ENCODE data around the gene COL5A2.
A peak's percentile ranks its signal among the peaks of the same experiment; 100 is the strongest.

COL5A2 gene

DNA sequence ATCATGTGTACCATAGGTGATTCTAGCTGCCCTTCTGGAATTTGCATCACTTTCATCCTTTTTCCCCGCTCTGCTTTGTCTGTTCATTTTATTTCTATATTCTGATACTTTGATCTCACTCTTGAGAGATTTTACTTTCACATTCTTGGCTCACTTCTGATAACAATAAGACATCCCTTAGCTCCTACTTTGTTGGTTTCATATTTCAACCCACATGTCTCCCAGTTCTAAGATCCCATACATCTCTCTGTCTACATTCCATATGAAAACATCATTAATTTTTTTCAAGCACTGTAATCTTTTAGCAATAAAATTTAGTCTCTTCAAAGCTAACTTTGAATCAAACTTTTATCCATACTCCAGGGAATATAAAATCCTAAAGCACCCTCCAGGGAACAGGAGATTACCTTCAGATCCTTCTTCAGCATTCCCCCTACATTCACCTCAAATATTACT is 129.8 kb downstream of the COL5A2 start:
- DNase-seq (ENCODE audit: low read depth, low spot score) = no peak

DNA sequence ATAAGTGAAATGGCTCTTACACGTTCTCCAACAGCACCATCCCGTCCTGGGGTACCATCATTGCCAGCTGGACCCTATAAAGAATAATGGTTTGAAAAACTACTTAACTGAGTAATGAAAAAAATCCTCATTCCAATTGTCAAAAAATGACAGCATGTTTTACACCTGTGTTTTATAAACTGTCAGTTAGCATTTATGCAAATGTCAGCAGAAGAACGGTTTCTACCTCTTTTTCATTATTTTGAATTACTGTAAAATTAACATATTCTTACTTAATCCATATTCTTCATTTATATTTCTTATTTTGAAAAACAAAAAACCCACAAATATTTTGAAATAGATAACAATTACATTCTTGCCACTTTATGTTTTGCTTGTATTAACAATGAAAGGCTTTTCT is 131.4 kb downstream of the COL5A2 start:
- DNase-seq (ENCODE audit: low read depth, low spot score) = no peak

DNA sequence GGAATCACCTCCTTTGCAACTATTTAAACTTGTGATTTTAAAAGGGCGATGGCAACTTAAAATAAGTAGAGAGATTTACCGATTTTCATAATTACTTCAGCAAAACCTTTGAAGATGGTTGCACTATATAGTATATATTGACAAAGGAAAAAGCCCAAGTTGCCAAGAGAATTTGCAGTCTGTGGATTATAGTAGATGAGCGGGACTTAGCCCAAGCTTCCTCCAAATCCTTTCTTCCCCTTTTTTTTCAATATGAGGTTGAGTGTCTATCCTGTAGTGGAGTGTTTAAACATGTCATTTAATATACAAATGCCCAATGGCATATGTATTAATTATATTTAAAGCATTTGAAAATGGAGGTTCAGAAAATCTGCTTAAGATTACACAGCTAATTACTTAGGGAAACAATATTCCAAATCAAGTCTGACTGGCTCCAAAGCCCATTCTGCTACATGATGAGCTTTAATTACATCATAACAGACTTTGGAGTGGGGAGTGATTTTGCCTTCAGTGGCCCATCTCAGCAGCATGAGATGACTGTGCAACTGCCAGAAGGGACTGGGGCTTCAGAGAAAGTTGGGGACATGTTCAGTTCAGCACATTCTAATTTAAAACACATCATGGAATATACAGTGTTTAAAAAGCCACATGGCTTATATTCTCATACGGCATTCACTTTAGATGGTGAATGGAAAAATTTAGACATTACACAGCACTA is 132.2 kb downstream of the COL5A2 start:
- DNase-seq (ENCODE audit: low read depth, low spot score) = no peak

DNA sequence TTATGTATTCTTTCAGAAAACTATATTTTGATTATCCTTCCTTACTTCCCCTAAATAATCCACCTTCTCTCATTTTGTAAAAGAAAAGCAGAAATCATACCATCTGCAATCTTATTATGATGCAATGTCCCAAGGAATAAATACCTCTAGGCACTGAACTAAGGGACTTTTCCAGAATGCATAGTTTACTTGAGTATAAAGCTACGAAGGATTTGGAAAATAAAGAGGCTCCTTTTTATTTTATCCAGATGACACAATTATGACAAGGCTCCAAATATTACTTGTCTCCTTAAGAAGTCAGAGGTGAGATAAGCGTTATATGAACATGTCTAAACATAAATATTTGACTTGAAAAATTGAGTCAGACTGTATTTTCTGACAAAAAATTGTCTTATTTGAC is 133.2 kb downstream of the COL5A2 start:
- no peak for DNase-seq (ENCODE audit: low read depth, low spot score)

DNA sequence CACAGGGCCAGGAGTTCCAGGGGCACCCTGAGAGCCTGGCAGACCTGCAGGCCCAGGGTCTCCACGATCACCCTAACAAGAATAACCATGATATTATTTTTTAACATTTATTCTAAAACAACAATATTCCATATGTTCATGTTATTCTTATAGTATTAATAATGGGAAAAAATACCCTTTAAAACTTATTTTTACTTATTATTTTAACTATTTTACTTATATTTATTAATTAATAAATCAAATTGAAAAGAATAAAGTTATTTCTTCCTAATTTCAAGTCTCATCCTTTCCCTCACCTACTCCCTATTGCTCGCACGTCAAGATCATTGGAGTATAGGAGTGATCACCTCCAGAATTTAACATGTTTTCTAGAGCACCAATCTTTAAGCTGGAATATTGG is 133.7 kb downstream of the COL5A2 start:
- DNase-seq (ENCODE audit: low read depth, low spot score) = no peak

DNA sequence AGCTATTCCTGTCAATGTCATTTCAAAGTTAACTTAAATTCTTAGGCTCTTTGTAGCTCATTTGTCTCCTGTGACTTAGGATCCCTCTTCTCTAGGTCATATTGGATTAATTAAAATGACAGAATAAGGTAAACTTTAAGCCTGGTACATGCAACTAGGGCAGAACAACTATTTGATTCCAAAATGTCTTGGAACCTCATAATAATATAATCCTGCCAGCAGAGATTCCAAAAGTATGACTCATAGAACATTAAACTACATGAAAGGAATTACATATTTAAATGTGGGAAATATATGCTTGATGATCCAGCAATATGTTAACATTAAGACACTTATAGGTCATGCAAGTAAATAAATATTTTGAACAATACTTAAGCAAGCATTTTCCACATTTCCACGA is 142.0 kb downstream of the COL5A2 start:
- DNase-seq (ENCODE audit: low read depth, low spot score) = no peak

DNA sequence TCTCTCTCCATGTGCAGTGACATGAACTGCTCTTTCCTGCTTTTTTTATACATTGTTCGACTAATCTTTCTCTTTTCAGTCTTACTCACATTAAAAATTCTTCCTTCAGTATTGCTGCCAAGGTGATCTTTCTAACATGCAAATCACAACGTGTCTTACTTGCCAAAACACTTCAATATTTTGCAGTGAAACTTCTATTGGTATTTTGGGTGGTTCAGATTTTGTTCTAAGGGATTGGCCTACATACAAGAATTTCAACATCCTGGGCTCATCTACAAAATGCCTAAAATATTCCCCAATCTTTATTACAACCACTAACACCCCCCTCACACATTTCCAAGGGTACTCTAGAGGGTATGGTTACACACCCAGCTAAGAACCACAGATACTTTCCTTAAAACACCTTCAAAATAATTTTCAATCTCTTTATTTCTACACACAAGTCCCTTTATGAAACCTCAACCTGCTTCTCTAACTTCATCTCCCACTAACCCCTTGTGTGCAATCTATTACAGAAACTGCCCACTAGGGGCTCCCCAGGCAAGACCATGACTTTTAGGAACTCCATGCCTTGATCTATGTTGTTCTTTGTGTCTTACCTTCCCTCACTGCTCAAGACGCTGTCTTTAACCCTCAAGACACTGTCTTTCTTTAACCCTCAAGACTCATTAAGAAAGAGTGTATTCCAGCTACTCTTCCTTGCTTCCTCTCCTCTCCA is 154.5 kb downstream of the COL5A2 start:
- no peak for DNase-seq (ENCODE audit: low read depth, low spot score)

DNA sequence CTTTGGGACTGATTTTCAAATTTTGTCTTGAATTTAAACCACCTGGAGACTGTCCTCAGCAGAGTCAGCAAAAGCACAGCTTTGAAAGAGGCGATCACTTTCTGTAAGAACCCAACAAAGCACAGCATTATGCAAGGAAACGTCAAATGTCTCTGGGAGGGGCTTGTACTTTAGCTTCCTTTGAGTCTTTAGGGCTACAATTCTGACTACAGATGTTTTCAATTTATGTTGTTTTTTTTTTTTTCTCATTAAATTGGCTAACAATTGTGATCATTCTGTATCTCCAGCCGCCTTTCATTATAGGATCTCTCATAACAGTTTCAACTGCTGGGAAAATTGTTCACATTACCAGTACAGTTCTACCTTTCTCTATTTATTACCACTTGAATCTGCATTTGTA is 157.1 kb downstream of the COL5A2 start:
- DNase-seq (ENCODE audit: low read depth, low spot score) = peak; percentile 38

DNA sequence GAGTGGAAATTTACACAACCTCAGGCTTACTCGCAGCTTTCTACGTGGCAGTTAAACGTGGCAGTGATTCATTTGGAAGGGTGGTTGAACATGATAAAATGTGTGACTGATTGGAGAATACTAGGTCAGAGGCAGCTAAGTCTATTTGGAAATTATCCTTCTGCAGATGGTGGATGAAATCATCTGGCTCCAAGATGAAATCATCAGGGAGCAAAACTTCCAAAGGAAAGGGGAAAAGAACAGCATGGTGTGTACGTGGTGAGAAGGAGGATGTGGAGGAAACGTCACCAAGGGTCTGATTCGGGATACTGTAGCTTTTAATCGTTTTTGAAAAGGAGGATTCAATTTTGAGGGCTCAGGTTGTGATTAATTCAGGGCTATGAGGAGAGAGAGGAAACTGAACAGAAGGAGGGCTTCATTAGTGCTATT is 157.5 kb downstream of the COL5A2 start:
- DNase-seq (ENCODE audit: low read depth, low spot score) = no peak

DNA sequence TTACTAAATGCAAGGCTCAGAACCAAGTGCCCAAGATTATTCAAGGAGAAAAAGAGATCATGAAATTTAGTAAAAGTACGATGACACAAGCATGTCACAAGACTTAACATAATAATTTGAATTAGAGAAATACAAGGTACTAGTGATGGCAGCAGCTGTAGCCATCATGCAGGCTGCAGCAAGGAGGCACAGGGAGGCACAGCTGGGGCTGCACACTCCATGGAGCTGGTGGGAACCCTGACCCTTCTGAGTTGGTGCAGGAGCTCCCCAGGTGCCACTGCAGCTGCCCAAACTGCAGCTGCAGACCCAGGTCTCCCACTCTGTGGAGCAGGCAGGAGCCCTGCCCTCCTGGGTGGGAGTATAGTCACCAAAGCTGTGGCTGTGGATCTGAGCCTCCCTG is 159.4 kb downstream of the COL5A2 start:
- DNase-seq (ENCODE audit: low read depth, low spot score) = no peak

DNA sequence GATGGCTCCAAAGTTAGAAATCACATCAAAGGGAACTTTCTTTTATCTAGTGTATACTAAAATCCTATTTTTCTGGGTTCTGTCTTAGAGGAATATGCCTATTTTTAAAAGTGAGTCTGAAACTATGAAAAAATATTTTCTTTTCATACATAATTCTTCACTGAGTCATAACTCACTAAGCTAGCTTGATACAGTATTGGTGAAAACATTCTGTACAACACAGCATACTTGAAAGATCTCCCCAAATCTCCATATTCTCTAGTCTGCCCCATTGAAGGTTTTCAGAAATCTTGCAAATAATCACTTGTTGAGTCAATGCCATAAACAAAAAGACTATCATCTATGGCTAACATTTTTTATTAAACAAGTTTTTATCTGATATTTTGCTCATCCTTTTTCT is 160.9 kb downstream of the COL5A2 start:
- DNase-seq (ENCODE audit: low read depth, low spot score) = no peak

DNA sequence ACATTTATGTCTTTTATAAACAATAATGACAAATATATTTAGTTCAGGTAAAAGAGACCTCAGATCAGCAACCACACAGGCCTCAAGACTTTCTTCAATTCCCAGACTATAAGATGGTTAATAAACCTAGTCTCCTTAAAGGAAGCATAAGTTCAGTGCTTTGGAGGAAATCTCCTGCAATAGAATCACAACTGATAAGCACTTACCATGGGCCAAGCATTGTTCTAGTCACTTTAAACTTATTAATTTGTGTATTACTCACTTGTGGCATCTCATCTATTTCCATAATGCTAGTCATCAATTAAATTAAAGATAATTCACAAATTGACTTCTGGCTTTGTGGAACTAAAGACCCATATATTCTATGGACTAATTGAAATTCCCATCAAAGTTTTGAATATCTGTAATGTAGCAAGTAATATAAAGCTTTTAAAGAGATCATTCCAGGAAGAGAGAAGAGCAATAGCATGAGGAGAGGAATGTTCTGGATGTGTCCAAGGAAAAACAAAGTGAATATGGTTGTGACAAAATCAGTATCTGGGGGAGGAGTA is 163.2 kb downstream of the COL5A2 start:
- DNase-seq (ENCODE audit: low read depth, low spot score) = no peak

DNA sequence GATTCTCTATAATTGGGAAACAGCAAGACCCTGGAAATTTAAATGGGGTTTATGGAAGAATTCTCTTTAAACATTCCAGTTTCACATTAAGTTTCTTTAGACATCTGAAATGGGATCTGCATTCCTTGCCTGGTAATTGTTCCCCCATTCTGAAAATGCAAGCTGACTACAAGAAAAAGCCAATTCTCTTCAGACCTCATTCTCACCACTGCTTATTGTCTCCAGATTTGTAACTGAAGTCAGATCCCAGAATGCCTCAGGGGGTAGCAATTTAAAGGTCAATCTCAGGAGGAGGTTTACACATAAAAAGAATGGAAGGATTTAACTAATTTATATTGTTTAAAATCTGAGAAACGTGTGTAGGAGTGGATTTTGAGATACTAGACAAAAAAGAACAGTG is 164.2 kb downstream of the COL5A2 start:
- DNase-seq (ENCODE audit: low read depth, low spot score) = no peak

DNA sequence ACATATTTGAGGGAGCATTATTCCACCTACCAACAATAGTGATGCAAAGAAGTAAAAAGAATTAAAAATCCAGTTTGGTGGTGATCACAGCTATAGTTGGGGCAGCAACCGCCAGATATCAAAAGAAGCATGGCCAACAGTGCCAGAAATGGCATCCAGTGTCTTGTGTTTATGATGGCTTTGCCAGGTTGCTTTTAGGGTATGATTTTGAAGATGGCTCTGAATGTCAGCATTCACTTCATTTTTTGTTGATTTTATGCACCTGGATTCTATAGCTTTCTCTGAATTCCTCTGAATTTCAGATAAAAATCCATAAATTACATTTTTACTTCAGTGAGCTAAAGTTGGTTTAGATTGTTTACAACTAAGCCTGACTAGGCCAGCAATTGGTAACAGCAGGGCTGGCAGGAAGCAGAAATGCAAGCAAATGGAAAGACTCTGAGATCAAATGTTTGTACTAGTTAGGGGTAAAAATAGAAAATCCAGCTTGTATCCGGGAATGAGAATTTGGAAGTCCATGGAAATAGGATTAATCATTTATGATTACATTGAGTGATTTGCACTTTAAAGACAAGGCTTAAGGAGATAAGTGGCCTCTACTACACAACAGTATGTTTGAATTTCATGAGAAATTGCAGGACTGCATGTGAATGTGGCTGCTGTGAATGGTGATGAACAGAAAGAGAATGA is 165.0 kb downstream of the COL5A2 start:
- peak; percentile 17 for DNase-seq (ENCODE audit: low read depth, low spot score)

DNA sequence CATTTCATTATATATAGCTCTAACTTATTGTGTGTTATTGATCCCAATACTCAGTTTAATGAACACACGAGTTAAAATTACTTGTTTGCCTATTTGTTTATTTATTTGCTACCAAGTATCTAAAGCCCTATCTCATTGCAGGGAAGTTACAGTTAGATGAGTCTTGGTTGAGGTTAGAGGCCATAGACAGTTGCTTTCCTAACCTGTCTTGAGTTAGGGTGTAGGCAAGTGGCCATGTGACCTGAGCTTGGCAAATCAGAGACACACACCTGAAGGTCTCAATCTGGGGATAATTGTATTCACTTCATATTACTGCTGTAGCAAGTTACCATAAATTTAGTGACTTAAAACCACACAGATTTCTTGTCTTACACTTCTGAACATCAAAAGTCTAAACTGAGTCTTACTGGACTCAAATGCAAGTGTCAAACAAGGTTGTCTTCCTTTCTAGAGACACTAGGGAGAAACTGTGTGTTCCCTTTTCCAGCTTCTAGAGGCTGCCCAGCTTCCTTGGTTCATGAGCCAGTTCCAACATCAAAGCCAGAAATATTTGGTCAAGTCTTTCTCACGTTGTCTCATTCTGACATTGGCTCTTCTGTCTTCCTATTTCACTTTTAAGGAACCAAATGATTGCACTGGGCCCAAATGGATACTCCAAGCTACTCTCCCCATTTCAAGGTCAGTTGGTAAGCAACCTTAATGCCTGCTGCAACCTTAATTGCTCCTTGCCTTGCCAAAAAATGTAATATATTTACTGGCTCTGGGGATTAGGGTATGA is 165.7 kb downstream of the COL5A2 start:
- DNase-seq (ENCODE audit: low read depth, low spot score) = peak; percentile 25

DNA sequence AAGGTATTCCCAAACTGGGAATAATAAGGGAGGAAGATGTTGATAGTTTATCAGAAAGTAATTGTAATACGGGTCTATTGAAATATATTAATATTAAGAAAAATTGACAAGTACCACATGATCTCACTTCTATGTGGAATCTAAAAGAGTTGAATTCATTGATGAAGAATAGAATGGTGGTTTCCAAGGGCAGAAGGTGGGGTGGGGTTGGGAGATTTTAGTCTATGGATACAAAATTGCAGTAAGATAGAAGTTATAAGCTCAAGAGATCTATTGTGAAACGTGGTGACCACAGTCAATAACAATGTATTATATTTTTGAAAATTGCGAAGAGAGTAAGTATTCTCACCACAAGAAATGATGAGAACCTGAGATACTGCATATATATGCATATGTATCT is 166.5 kb downstream of the COL5A2 start:
- no peak for DNase-seq (ENCODE audit: low read depth, low spot score)

DNA sequence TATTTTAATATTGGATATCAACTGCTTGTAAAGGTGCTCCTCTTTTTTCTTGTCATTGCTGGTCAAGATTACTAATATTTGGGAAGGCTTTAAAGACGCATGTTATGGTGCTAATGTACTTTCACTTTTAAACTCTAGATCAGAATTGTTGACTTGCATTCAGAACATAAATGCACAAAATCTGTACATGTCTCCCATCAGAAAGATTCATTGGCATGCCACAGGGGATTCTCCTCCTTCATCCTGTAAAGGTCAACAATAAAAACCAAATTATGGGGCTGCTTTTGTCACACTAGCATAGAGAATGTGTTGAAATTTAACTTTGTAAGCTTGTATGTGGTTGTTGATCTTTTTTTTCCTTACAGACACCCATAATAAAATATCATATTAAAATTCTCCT is 167.2 kb downstream of the COL5A2 start:
- no peak for DNase-seq (ENCODE audit: low read depth, low spot score)

DNA sequence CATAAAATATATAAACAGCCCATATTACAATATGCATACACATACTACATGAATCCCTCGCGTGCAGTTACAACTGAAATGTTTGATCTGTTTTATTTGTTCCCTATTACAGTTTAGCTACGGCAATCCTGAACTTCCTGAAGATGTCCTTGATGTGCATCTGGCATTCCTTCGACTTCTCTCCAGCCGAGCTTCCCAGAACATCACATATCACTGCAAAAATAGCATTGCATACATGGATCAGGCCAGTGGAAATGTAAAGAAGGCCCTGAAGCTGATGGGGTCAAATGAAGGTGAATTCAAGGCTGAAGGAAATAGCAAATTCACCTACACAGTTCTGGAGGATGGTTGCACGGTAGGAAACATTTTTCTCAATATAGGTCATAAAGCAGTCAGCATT is 169.0 kb downstream of the COL5A2 start:
- no peak for DNase-seq (ENCODE audit: low read depth, low spot score)

DNA sequence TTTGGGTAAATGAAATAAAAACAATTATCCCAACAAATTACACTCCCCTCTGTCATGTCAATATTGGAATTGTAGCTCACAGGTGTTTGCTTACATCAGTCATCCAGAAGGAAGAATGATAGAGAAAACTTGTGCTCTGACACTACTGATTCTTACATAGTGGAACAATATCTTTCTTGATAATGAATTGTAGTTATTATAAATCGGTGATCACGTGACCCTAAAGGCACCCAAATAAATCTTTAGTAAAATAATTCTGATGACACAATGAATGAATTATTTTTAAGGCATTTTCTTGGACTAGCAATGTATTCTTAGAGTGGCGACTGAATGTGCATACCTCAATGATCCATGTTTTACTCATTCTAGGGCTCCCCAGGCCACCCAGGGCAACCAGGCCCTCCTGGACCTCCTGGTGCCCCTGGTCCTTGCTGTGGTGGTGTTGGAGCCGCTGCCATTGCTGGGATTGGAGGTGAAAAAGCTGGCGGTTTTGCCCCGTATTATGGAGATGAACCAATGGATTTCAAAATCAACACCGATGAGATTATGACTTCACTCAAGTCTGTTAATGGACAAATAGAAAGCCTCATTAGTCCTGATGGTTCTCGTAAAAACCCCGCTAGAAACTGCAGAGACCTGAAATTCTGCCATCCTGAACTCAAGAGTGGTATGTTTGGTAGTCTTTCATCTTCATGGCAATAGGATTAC is 170.9 kb downstream of the COL5A2 start:
- DNase-seq (ENCODE audit: low read depth, low spot score) = no peak

DNA sequence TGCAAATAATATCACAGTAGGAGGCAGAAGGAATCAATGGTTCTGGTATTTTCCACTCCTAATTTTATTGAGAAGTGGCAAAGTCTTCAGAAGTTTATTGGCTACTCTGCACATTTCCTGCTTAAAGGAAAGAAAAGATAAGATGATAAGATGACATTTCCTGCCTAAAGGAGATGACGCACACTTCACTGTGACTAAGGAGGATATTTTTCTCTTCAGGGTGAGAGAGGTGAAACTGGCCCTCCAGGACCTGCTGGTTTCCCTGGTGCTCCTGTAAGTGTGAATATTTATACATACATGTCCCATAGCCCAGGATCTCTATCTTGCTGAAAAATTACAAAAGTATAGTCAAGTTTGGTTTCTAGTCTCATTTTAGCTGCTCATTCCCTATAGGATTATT is 177.5 kb downstream of the COL5A2 start:
- no peak for DNase-seq (ENCODE audit: low read depth, low spot score)

DNA sequence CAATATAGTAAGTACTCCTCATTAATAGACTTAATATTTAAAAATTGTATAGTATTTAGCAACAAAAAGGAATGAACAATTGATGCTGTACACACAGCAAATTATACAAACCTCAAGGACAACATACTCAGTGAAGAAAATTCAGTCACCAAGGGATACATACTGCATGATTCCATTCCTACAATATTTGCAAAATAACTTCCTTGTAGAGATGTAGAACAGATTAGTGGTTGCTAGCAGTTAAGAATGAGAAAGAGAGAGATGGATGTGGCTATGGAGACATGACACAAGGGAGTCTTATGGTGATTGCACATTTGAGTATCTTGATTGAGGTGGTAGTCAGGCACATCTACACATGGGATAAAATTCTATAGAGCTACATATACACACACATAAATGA is 179.3 kb downstream of the COL5A2 start:
- no peak for DNase-seq (ENCODE audit: low read depth, low spot score)
